DOHH2 (cell line): ENCODE results near the gene SLN.

Source experiments
- EZH2phosphoT487 ChIP-seq: fragments of 200-600 bp; sonication (generic); IDR thresholded peaks from 2 replicates; pipeline ENCODE4 v1.6.1; 2017; ENCODE audit warnings: borderline replicate concordance, mild to moderate bottlenecking, antibody characterized with exemption, low read length, moderate library complexity, mixed read lengths
- TF ChIP-seq, protein P1 (sequence below): fragments of 200-600 bp; sonication (generic); IDR thresholded peaks from one replicate; pipeline ENCODE4 v1.5.1; 2014; ENCODE audit warnings: antibody characterized with exemption, mild to moderate bottlenecking, low read depth, low read length; ENCODE audit not compliant: poor library complexity, severe bottlenecking

- TF ChIP-seq, protein P1, sequence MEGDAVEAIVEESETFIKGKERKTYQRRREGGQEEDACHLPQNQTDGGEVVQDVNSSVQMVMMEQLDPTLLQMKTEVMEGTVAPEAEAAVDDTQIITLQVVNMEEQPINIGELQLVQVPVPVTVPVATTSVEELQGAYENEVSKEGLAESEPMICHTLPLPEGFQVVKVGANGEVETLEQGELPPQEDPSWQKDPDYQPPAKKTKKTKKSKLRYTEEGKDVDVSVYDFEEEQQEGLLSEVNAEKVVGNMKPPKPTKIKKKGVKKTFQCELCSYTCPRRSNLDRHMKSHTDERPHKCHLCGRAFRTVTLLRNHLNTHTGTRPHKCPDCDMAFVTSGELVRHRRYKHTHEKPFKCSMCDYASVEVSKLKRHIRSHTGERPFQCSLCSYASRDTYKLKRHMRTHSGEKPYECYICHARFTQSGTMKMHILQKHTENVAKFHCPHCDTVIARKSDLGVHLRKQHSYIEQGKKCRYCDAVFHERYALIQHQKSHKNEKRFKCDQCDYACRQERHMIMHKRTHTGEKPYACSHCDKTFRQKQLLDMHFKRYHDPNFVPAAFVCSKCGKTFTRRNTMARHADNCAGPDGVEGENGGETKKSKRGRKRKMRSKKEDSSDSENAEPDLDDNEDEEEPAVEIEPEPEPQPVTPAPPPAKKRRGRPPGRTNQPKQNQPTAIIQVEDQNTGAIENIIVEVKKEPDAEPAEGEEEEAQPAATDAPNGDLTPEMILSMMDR = no peak
- TF ChIP-seq EZH2phosphoT487 = no peak
Measured at GRCh38 chr11:107695446-107695845, 16.4 kb downstream of the SLN start.
